Anterior cingulate cortex (tissue), 58 donors: ENCODE measurements around the gene PNKP.

Experiments used
- DNase-seq, 58 donors: peaks; one replicate each; lab custom pipeline; 2025; lab: John Stamatoyannopoulos, UW

The PNKP gene

DNA sequence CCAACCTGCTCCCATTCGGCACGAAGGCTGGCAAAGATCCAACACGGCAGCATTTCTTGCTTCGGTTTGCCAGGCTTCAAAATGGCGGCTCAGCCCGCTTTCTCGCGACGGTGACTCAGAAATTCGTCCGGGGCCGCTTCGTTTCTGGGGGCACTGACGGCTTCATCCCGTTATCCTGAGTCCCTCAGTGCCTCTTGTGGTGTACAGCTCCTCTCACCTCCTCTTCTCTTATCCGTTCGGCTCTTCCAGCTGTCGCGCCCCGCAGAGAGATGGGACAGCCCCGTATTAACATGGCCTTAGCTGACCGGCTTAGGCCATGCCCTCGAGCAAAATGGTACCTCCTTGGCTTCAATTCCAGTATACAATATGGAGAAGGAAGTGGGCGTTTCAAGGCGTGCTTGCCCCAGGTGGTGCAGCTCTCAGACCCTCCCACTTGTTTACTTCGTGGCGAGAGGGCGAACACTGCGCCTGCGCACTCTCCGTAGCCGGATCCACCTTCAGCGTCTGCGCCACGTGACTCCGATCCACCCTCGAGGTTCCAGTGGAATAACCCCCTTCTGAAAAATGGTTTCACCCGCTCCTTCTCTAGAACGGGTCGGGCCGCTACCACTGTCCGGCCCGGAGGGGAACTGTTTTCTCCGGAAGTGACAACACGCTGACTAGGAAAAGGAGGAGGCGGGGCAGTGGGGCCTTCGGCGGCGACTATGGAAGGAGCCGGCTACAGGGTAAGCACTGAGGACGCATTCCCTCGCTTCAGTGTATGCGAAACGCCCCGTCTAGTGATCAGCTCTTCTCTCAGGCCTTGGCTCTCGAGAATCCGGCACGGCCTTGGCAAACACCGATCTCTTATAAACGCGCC lies 9.9 kb upstream of the PNKP start, which contains the start of the genes AKT1S1 and TBC1D17:
Gene AKT1S1, minus strand, starts transcription at position 336 of the 859 bp plus-strand sequence. CDS start 4,060 bp downstream, outside the sequence.
Gene TBC1D17, plus strand, starts transcription at position 683 of the 859 bp plus-strand sequence. Its CDS starts 22 bp downstream, at position 705.
- peak; percentile 97 to 100 (median 99) for DNase-seq

DNA sequence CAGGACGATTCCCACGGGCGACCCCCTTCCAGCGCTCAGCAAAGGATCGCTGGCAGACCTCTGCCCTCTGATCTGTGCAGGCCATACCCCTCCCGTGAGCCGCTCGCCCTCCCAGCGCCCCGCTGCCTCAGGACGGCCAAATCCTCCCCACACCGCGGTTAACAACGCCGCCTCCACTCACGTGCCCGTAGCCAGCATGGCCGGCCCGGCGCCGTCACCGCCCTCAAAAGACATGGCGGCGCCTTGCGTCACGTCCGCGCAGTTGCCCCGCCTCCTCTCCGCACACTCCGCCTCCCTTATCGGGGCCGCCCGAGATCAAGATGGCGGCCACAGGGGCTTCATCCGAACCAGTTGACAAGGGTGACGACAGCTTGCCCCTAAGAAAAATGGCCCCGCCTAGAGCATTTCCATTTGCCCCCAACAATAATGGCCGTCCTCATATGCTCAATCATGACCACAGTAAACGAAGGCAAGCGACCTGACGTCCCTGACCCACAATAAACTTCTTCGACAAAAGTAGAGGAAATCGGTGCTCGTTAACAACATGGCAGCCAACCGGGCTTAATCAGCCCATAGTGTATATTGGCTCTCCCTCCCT lies 9.1 kb upstream of the PNKP start:
- DNase-seq: peak; percentile 85 to 99 (median 98)

DNA sequence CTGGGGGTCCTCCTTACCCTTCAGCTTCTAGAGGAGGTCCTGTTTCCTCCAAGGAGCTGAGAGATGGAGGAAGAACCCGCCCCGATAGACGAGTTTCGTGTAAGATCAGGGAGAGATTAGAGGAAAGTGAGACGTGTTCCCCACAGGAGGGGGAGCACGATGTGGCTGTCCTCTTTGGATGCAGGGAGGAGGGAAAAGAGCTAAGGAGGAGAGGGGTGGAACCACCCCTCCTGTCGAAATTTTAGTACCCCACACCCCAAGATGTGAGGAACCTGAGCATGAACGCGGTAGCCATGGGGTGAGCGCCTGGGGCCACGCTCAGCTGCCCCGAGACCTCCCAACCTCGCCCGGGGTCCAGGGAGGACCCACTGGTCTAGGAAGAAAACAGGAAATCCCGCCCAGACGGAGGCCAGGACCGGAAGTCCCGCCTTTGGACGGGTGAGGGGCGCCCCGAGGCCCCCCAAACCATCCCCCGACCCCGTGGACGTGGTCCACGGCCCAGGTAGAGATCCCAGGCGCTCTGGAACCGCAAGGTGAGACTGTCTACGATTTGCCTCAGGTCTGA lies 8.6 kb upstream of the PNKP start:
- DNase-seq: peak in 54 of 58 donors; percentile 12 to 79 (median 64)

DNA sequence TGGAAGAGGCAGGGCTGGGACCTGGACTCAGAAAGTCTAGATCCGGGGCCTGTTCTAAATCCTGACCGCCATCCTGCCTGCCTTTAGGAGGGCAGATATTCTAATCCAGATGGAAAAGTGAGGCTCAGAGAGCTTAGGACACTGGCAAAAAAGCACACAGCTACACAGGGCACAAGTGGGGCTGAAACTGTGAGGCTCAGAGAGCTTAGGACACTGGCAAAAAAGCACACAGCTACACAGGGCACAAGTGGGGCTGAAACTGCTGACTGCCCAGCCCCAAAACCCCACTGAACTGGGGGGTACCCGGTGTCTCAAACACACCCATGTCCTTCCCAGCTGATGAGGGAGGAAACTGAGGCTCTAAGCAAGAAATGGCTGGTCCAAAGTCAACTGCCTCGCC lies 7.8 kb upstream of the PNKP start:
- DNase-seq: no peak

DNA sequence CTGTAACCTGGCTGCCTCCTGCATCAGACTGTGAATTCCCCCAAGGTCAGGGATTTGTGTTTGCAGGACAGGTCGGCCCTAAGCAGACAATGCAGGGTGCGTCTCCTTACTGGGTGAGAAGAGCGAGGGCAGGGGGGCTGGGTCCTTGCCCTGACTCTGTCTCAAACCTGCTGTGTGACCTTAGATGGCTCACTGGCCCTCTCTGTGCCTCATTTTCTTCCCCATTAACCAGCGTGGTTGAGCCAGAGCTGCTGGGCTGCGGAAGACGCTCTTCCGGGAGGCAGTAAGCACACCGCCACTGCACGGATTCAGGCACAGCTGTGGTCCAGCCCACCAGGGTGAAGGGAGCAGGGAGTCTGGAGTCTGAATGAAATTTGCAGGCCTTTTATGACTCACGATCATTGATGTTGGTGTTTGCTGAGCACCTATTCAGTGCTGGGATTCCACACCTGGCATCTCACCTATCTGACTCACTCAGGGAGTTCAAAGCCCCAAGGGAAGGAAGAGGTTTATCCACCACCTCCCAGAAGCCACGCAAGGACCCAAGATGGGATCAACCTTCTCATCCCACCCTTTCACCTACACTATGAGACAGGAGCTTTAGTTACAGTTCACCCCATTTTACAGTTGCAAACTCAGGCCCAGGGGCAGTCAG lies 7.3 kb upstream of the PNKP start:
- DNase-seq: no peak

DNA sequence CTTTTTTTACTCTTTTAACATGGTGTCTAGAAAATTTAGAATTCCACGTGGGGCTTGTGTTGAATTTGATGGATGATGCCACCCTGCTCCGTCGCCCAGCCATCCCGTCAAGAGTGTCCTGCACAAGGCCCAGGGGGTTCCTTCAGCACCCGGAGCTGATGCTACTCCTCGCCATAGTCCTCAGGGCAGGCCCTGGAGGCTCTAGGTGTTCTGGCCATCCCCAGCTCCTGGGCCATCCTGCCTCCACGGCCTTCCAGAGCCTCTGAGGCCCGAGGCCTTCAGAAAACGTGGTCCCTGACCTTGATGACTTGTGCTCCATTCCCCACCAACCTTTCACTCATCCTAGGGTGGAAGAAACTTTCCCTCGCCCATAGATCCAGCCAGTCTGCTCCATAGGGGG lies 6.5 kb upstream of the PNKP start:
- no peak for DNase-seq

DNA sequence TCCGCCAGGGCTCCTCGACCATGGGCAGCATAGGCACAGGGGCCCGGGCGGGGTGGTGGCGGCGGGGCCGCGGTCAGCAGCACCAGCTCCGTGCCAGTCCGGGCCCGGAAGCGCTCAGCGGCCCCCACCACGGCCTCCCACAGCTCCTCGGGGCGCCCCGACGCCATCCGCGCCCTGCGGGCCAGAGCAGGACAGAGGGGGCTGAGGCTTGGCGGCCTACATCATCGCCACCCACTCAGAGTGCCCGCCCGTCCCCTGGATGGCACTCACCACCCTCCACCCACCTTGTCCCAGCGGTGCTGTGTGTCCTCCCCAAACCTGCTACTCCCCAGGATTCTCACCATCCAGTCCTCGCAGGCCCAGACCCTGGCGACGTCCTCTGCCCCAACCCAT lies 5.7 kb upstream of the PNKP start:
- no peak for DNase-seq

DNA sequence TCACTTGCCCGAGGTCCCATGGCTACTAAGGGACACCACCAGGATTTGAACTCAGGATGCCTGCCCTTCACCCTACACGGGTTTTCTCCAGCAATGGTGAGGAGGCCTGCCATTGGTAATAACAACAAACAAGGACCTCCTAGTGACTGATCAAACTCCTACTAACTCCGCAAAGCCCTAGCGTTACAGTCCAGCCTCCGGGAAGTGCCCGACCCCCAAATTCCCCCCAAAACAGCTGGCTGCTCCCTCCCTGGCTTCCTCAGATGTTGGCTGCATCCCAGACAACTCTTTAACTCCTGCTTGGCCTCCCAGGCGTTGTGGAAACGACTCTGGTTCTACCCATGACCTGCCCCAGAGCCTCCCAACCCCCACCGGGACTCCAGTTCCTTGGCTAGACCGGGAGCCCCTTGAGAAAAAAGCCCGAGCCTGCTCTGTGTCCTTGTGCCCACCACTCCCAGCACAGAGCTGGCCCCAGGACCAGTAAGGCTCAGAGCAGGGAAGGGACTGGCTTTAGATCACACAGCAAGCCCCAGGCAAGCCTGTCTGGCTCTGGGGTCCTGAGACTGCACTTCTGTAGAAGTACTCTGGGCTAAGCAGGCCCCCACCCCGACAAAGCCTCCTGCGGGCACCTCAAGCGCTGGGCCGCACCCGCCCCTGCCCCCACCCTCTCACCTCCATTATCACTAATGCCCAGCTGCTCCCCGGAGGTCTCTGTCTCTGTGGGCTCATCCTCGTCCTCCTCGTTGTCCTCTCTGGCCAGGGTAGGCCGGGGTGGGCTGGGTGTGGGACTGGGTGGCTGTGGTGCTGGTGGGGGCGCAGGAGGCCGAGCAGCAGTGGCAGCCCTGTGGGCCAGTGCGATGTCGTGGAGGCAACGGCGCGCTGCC lies 5.1 kb upstream of the PNKP start:
- no peak for DNase-seq

DNA sequence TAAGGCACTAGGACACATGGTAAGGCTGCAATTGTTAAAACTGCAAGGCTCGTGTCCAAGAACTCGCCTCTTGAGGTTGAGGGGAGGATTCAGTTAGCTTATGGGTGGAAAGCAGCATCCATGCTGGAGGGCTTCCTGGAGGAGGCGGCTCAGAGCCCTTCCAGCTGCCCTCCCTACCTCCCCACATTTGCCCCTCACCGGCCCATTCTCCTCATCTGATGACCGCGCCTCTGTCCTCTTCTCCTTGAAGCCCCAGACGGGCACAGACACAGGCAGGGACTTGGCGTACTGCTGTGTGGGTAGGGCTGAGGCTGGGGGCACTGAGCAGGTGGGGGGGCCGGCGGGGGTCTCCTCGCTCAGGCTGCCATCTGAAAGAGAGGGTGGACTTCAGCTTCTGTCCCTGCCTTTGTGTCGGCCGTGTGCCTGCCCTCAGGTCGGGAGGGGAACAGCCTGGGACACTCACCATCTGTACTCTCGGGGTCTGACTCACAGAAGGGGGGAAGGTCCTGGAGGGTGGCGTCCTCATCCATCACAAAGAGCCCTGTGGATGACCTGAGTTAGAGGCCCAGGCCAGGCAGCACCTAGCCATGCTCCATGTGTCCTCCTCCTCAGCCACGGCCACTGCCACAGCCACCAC lies 4.1 kb upstream of the PNKP start:
- no peak for DNase-seq

DNA sequence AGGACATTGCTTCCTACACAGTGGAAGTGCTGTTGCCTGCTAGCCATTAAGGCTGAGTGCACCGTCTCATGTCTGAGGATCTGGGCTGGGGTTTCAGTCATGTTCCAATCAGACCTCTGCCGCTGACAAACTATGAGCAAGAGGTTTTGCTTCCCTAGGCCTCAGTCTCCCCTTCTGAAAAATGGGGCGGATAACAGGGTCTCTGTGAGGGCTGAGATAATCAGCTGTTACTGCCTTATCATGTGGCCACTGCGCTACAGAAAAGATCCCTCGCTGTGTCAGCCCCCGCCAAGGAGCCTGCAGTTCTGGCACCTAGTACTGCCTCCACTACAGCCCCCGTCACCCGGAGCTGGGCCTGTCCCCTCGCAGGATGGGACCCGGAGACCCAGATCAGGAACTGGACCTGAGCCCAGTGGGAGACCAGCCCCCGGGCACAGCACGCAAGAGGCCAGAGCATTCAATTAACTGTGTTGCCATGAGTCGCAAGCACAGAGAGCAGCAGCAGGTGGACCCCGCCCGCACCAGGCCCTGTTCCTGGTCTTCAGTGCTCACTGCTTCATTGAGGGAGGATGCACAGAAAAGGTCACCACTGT lies 3.0 kb upstream of the PNKP start:
- peak in 5 of 58 donors; percentile 12 to 40 (median 18) for DNase-seq

DNA sequence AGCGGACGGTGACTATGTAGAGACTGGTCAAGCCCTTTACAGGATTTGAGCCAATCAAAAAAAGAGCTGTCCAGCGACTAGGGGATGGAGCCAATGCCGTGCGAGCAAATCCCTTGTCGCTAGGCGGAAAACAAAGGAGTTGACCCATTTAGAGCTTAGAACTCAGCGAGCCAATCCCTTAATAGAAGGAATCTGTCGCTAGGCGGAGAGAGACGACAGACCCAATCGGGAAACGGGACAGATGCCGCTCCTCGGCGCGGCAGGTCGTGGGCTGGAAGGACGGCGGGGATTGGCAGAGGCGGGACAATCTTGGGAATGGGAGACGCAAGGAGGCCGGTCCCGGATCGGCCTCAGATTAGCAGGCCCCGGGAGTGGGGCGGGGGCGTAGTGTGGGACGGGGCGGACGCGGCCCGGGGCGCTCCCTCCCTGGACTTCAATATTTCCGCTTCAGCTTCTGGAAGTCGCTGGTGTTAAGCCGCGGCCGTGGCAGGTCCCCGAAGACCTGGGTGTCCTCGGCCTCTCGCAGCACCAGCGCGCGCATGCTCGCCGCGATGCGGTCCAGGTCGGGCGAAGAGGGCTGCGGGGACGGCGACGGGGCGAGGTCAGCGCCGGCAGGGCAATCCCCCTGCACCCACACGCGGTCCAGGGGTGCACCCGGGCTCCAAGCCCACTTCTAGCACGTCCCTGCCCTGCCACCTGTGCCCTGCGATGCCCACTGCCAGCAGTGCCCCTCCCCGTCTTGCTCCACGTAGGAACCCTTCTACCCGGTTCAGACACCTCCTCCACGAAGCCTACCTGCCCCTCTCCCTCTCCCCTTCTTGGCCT lies 2.3 kb upstream of the PNKP start:
- peak; percentile 91 to 100 (median 98) for DNase-seq

DNA sequence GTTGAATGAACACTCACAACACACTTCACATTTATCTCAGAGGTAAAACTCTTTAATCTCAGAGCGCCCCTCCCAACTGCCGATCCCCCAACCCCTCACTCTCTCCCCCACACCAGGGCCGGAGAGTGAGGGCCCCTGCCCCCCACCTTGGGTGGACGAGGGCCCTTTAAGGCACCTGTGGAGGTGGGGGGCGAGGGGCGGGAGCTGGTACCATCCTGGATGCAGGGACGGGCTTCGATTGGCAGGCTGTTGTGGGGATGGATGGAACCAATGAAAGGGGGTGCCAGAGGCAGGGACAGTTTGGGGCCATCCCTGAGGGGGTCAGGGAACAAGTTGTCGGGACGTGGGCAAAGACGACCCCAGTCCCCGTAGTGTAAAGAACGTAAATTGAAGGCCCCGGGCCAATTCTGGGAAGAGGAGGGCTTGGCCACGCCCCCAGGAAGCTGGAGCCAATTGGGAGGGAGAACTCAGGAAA lies 1.7 kb upstream of the PNKP start:
- peak in 2 of 58 donors; percentile 97 to 98 for DNase-seq

DNA sequence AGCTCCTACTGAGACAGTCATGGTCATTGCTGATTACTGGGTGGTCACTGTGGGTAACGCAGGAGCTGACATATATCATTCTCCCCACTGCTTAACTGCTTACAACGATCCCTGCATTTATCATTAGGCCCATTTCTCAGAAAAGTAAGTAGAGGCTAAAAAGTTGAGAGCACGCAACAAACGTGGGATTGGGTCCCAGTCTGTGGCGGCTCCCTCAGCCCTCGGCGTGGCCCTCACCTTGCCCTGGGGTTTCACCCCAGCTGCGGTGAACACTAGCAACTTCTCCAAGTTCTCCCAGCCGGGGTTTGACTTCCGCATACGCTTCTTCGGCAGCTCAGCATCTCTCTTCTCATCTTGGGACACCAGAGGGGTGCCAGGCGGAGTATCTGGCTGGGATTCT lies 2.5 kb downstream of the PNKP start:
- no peak for DNase-seq

DNA sequence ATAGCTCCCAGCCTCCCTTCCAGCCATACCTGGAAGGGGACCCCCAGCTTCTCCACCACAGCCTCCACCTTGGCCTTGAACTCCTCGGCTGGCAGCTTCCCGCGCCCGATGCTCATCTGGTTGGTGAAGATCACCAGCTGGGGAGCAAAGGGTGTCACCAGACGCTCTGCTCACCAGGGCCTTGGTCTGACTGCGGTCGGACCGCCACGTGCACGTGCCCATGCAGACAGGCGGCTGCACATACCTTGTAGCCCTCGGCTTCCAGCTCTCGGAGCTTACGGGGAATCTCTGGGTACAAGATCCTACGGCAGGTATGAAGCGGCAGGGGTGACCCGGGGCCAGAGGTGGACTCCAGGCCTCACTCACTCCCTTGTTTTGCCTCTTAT lies 3.4 kb downstream of the PNKP start:
- DNase-seq: no peak

DNA sequence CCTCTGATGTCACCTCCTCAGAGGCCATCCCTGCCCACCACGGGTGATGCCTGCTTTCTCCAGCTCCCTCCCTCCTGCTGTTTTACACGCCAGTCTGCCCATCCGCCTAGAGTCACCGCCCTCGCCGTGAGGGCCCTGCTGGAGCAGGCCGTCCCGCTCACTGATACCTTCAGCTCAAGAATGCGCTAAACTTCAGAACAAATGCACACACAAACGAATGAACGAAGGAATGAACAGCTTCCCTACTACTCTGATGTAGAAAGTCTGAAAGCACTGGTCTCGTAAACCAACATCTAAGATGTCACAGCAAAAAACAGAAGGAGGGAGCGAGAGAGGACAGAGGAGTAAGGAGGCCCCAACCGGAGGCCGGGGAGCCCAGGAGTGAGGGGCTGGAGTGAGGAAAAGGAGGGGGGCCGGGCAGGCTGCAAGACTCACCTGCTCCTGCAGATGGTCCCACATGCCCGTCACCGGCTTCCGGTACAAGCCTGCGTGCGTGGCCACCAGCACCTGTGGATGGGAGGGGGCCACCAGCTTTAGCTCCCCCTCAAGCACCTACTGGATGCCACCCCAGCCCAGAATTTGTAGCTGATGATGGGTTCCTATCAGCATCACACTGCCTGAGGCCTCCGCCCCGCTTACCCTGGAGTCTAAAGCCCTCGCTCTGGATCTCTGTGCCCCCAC lies 4.0 kb downstream of the PNKP start:
- no peak for DNase-seq

DNA sequence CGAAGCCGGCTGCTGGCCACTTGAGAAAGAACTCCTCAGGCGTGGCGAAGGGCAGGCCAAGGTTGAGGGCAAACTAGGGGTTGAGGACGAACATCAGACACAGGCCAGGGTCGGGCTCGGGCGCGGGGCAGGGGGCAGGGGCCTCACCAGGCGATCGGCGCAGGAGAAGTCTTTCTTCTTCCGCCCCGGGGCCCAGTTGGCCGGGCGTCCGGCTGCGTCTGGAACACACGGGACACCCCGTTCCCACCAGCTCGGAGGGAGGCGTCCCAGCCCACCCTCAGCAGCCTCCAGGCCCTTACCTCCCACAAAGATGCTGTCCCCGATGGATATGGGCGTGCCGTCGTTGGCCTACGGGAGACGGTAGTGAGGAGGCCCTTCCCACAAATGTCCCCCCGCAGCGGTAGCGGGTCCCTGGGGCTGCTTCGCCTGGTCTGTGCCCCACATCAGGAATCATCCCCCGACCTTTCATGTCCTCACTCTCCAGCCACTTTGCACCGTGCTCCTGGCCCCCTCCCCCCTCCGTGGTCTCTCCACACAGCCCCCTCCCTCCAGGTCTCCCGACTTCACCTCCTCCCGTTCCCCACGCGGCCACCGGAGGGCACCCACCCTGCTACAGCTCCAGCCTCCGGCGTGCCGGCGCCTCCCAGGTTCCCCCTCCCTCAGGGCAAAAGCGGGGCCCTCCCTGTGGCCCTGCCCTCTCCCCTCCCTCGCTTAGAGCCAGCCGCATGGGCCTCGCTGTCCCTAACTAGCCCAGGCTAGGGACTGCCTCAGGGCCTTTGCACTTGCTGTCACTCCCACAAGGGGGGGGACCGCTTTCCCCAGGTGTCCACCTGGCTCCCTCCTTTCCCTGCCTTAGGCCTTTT lies 4.8 kb downstream of the PNKP start:
- DNase-seq: no peak
